ENCODE data around the gene AFF3.

Gene AFF3

DNA sequence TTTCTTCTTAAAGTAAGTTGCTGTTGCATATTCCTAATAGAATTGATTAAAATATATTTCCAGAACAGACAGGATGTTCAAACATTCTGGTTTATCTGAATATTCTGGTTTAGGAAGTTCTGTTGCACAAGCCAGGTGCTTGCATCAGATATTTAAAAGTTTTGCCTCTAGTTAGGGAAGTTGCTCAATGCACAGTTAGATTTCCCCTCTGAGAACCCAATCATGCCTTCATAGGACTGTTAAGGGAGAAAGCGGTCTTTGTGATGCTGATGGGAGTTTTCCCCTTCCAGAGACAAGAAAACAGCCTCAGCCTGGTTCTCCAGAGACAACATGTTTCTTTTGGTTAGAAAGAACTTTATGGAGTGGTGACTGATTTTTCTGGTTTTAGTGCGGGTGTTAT lies 587.0 kb downstream of the AFF3 start:
- ATAC-seq, result no peak
- TF ChIP-seq TOX (CRISPR knock-in tag; IDR thresholded peaks at IDR 0.05; ENCODE audit: borderline replicate concordance) (no peak), CREB5 (CRISPR knock-in tag; IDR thresholded peaks at IDR 0.05; ENCODE audit: low read depth) (no peak), OSR1 (CRISPR knock-in tag; IDR thresholded peaks at IDR 0.05) (no peak), TCF4 (CRISPR knock-in tag; IDR thresholded peaks at IDR 0.05; ENCODE audit: borderline replicate concordance) (no peak), ZFP3 (CRISPR knock-in tag; IDR thresholded peaks at IDR 0.05) (no peak)
- TF ChIP-seq, protein P1, sequence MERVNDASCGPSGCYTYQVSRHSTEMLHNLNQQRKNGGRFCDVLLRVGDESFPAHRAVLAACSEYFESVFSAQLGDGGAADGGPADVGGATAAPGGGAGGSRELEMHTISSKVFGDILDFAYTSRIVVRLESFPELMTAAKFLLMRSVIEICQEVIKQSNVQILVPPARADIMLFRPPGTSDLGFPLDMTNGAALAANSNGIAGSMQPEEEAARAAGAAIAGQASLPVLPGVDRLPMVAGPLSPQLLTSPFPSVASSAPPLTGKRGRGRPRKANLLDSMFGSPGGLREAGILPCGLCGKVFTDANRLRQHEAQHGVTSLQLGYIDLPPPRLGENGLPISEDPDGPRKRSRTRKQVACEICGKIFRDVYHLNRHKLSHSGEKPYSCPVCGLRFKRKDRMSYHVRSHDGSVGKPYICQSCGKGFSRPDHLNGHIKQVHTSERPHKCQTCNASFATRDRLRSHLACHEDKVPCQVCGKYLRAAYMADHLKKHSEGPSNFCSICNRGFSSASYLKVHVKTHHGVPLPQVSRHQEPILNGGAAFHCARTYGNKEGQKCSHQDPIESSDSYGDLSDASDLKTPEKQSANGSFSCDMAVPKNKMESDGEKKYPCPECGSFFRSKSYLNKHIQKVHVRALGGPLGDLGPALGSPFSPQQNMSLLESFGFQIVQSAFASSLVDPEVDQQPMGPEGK (CRISPR knock-in tag; IDR thresholded peaks at IDR 0.05; ENCODE audit: borderline replicate concordance), result no peak

DNA sequence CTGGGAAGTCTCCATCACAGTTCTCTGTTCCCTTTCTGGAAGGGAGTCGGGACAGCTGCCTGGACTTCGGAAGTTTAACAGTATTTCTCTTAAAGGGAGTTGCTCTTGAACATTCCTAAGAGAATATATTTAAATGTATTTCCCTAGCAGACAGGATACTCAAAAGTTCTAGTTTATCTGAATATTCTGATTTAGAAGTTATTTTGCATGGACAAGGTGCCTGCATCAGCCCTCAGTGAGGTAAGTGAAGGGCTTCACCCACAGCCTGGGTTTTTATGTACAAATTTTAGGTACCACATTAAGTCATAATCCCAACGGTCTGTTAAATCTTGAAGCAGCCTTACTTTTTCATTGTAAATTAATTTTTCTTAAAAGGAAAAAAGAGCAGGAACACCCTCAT lies 587.5 kb downstream of the AFF3 start:
- no peak for ATAC-seq
- TF ChIP-seq, protein P1 (CRISPR knock-in tag; IDR thresholded peaks at IDR 0.05; ENCODE audit: borderline replicate concordance), result no peak
- TF ChIP-seq PPARA (CRISPR knock-in tag; IDR thresholded peaks at IDR 0.05; ENCODE audit: borderline replicate concordance), result no peak

DNA sequence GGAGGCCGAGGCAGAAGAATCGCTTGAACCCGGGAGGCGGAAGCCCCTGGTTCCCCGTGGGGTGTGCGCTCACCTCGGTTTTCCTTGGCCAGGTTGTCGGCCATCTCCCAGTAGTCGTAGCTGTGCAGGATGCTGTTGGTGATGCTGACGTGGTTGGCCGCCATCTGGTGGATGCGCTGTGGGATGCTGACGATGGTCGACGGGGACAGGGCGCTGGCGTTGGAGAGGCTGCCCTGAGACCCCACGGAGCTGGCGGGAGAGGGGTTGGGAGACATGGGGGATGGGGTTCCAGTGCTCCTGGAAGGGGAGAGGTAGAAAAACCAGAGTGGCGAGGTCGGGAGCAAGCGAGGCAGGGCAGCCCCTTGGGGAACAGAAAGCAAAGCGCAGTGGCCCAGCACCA lies 588.2 kb downstream of the AFF3 start:
- no peak for ATAC-seq
- no peak for TF ChIP-seq POU6F1 (CRISPR knock-in tag; IDR thresholded peaks at IDR 0.05; ENCODE audit: borderline replicate concordance, low read depth)
- no peak for TF ChIP-seq ZNF8 (CRISPR knock-in tag; IDR thresholded peaks at IDR 0.05)
- TF ChIP-seq ZFP30 (CRISPR knock-in tag; IDR thresholded peaks at IDR 0.05), result no peak
- TF ChIP-seq OSR1 (CRISPR knock-in tag; IDR thresholded peaks at IDR 0.05), result no peak
- TF ChIP-seq GLIS3 (CRISPR knock-in tag; IDR thresholded peaks at IDR 0.05), result no peak
- TF ChIP-seq ARNTL (CRISPR knock-in tag; IDR thresholded peaks at IDR 0.05; ENCODE audit: borderline replicate concordance, low read depth), result no peak
- TF ChIP-seq, protein P2, sequence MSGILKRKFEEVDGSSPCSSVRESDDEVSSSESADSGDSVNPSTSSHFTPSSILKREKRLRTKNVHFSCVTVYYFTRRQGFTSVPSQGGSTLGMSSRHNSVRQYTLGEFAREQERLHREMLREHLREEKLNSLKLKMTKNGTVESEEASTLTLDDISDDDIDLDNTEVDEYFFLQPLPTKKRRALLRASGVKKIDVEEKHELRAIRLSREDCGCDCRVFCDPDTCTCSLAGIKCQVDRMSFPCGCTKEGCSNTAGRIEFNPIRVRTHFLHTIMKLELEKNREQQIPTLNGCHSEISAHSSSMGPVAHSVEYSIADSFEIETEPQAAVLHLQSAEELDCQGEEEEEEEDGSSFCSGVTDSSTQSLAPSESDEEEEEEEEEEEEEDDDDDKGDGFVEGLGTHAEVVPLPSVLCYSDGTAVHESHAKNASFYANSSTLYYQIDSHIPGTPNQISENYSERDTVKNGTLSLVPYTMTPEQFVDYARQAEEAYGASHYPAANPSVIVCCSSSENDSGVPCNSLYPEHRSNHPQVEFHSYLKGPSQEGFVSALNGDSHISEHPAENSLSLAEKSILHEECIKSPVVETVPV (CRISPR knock-in tag; IDR thresholded peaks at IDR 0.05), result no peak
- no peak for TF ChIP-seq TOX (CRISPR knock-in tag; IDR thresholded peaks at IDR 0.05; ENCODE audit: borderline replicate concordance)
- no peak for TF ChIP-seq BACH2 (CRISPR knock-in tag; IDR thresholded peaks at IDR 0.05; ENCODE audit: borderline replicate concordance)
- TF ChIP-seq, protein P3, sequence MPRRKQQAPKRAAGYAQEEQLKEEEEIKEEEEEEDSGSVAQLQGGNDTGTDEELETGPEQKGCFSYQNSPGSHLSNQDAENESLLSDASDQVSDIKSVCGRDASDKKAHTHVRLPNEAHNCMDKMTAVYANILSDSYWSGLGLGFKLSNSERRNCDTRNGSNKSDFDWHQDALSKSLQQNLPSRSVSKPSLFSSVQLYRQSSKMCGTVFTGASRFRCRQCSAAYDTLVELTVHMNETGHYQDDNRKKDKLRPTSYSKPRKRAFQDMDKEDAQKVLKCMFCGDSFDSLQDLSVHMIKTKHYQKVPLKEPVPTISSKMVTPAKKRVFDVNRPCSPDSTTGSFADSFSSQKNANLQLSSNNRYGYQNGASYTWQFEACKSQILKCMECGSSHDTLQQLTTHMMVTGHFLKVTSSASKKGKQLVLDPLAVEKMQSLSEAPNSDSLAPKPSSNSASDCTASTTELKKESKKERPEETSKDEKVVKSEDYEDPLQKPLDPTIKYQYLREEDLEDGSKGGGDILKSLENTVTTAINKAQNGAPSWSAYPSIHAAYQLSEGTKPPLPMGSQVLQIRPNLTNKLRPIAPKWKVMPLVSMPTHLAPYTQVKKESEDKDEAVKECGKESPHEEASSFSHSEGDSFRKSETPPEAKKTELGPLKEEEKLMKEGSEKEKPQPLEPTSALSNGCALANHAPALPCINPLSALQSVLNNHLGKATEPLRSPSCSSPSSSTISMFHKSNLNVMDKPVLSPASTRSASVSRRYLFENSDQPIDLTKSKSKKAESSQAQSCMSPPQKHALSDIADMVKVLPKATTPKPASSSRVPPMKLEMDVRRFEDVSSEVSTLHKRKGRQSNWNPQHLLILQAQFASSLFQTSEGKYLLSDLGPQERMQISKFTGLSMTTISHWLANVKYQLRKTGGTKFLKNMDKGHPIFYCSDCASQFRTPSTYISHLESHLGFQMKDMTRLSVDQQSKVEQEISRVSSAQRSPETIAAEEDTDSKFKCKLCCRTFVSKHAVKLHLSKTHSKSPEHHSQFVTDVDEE (CRISPR knock-in tag; IDR thresholded peaks at IDR 0.05), result no peak
- no peak for TF ChIP-seq PPARA (CRISPR knock-in tag; IDR thresholded peaks at IDR 0.05; ENCODE audit: borderline replicate concordance)
- TF ChIP-seq ZNF565 (CRISPR knock-in tag; conservative IDR thresholded peaks at IDR 0.05; ENCODE audit: low read depth), result no peak
- no peak for TF ChIP-seq ZNF70 (CRISPR knock-in tag; IDR thresholded peaks at IDR 0.05)
- no peak for TF ChIP-seq ESRRG (CRISPR knock-in tag; IDR thresholded peaks at IDR 0.05)
- no peak for TF ChIP-seq SNAI2 (CRISPR knock-in tag; IDR thresholded peaks at IDR 0.05)
- no peak for TF ChIP-seq CREB5 (CRISPR knock-in tag; IDR thresholded peaks at IDR 0.05; ENCODE audit: low read depth)

Measured in SK-N-SH treated with all-trans-retinoic acid at 6 μM for 48 hours (cell line).